Activated T-cell treated with anti-CD3 and anti-CD28 coated beads for 48 hours (primary cell): ENCODE measurements around the gene DAGLB.
A peak's percentile ranks its signal among the peaks of the same experiment; 100 is the strongest.
"Not testable (repeated sequence)": the region's sequence is repeated elsewhere in the genome, so short reads cannot be mapped to it uniquely, and the experiment has no call there.

ENCODE experiments used
- DNase-seq: peaks from one replicate; pipeline ENCODE4 v3.0.0-alpha.2; 2020; ENCODE audit warnings: low read depth

DAGLB gene

DNA sequence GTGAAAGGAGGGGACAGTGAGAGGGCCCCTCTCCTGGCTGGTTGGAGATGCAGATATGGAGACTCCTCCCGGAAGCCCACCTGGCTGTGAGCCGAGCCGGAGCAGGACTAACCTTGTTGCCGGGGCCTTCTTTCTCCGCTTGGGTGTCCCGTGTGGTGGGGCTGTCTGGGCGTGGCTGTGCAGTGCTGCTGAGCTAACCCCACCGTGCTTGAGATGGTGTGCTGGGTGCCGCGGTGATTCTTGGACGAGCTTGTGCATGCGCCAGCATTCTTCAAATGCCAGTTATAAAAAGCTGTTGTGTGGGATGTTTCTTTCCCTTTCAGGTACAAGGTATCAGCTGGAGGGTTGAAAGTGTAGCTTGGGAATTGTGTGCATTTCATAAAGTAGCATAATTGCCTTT is 48.8 kb downstream of the DAGLB start:
- DNase-seq: no peak

- DNase-seq: not testable (repeated sequence)
Observed at GRCh38 chr7:6397759-6398495, 49.8 kb downstream of the DAGLB start.

DNA sequence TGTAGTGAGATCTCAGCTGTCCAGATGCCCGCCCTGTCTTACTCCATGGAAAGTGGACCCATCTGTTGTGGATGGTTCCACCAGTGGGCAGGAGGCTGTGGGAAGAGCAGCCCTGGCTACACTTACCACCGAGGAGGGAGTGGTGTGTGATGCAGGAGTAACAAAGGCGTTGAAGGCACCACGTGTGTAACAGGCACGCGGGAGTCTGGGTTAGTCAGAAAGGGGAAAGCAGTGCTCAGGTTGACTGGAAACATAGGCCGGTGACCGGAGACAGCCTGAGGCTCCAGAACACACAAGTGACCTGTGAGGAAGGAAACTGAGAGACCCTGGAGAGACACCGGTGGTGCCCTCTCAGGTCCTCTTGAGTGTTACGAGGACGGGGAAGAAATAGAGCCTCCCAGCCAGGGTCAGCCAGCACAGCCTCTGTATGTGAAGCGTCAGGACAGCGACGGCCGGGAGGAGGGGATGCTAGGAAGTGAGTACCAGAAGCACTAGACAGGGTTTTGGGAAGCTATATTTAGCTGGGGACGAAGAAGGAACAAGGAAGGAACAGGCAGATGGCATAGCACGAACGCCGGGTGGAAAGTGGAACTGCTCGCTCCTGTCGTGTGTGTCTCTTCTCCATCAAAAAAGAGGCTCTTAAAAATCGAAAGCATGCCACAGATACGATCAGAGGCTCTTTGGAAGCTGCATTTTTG is 51.7 kb downstream of the DAGLB start:
- DNase-seq: no peak

- DNase-seq: no peak
Observed at GRCh38 chr7:6394114-6394513, 53.6 kb downstream of the DAGLB start.

GRCh38 chr7:6393667-6394056 is 54.1 kb downstream of the DAGLB start:
- DNase-seq: no peak

- peak; percentile 50 for DNase-seq
Observed at GRCh38 chr7:6392712-6393666, 54.8 kb downstream of the DAGLB start.

GRCh38 chr7:6389728-6390127 is 58.0 kb downstream of the DAGLB start:
- no peak for DNase-seq

- DNase-seq: no peak
Observed at GRCh38 chr7:6387734-6388294, 59.9 kb downstream of the DAGLB start.

DNA sequence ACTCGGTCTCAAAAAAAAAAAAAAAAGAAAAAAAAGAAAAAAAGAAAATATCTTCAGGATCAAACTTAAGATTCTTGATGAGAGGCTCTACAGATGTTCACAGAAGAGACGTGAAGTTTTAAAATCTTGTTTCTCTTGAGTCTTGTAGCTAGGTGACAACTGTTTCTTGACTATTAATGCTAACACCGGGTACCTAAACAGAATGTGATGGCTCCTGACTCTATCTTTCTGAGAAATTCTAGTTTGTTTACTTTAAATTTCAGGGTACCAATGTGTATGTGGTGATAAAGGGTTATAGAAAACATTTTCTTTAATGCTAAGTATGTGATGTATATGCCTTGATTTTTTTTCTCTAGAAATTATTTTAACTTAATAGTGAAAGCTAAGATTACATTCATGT is 61.0 kb downstream of the DAGLB start:
- no peak for DNase-seq

DNA sequence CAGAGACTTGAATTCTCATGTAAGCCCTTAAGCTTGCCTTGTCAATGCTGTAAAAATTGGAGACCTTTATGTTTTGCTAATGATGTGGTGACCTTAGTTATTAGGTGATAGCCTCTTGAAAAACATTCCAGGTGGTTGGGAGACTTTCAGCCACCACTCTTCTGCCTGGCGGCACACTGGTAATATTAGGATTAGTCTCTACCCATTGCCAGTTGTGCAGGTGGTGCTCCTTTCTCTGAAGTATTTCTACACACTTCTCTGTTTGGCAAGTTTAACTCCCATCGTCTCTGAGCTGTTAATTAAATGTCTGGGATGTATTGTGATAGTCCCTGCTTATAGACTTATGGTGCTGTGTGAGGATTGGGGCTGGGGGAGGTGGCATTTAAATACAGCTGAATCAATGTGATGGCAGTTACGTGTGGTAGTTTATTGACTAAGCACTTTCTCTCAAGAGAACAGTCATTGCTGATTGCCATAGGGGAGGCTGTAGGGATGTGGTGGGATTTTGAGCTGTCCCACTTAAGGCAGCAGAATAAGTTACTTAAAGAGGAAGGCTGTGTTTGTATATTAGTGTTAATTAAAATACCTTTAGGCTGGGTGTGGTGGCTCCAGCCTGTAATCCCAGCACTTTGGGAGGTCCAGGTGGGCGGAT is 61.7 kb downstream of the DAGLB start:
- DNase-seq: no peak

DNA sequence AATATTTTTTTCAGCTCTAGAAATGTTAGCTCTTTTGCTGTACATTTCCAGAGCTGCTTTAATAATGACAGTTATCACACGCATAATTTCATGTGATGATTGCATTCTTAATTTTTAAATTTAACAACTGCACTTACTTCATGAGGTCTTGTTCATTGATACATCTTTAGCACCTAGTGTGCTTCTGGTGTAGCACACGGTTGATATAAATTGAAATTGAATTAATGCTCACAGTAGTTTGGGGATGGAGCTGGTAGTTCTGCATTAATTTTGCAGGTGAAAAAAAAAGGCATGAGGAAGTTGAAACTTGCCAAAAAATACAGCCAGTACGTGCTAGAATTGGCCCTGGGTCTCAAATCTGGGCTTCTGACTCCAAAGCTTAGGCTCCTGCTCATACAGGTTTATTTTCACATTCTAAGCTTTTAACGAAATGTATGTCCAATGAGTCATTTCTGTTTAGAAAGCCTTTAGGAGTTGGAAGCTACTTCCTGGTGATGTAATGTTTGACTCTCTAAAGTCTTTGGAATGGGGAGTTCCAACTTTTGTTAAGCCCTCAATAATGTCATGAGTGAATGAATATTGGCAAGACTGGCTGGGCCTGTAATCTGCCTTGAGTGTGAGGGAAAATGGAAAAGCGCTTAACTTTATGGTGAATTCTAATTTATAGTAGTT is 62.5 kb downstream of the DAGLB start:
- DNase-seq: no peak

GRCh38 chr7:6384327-6384726 is 63.4 kb downstream of the DAGLB start:
- no peak for DNase-seq

DNA sequence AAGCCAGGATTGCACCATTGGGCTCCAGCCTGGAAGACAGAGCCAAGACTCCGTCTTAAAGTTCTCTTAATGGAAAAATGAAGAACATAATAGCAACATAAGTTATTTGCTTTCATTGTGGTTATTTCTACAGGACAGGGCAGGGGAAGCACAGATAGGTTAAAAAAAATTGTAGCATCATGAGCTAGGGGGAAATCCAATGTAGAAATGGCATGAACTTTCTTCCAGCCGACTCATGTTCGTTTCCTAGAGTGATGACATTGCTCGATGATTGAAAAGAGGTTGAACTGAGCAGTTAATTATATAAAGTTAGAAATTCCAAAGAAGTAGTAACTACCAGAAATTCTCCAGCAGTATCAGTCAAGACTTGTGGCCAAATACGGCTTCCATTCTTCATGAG is 64.9 kb downstream of the DAGLB start:
- no peak for DNase-seq

- not testable (repeated sequence) for DNase-seq
Observed at GRCh38 chr7:6381846-6382245, 65.9 kb downstream of the DAGLB start.

- DNase-seq: no peak
Observed at GRCh38 chr7:6380310-6381095, 67.3 kb downstream of the DAGLB start.

- DNase-seq: no peak
Observed at GRCh38 chr7:6379886-6380285, 67.9 kb downstream of the DAGLB start.

DNA sequence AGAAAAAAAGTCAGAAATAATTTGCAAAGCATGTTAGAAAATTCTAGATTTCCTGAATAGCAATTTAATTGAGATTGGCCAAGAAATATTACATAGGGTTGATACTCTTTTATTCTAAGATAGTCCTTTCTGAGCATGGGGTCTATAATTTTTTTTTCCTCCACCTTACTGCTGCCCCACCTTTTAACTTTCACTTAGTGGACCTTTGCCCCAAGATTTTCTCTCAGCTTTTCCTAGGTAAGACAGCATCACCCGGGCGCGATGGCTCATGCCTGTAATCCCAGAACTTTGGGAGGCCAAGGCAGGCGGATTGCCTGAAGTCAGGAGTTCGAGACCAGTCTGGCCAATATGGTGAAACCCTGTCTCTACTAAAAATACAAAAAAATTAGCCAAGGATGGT is 69.2 kb downstream of the DAGLB start:
- DNase-seq: not testable (repeated sequence)

- DNase-seq: no peak
Observed at GRCh38 chr7:6376820-6377219, 70.9 kb downstream of the DAGLB start.

GRCh38 chr7:6375348-6376101 is 72.2 kb downstream of the DAGLB start:
- DNase-seq: no peak
